Kidney capillary endothelial cell (primary cell): Measurements from ENCODE around the gene DIS3L2.
"Not testable (repeated sequence)": the region's sequence is repeated elsewhere in the genome, so short reads cannot be mapped to it uniquely, and the experiment has no call there.

Experiments
- DNase-seq: peaks from one replicate; pipeline ENCODE4 v3.0.0-alpha.2; 2018; ENCODE audit warnings: low spot score

Gene DIS3L2

DNA sequence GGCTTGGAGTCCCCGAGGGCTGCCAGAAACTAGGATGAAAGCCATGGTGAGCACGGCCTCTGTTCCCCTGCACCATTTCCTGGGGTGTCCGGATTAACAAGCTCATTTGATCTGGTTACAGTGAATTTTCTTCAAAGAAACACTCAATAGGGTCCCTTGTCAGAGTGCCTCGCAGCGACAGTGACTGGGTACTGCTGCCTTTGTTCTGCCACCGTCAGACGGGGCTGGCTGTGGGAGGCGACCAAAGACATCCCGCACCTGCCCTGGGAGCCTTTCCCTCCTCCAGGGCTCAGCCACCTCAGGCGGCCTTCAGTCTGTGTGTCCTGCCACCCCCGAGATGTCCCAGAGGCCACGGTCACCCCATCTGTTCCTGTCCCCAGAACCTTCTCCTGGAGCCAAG is 408.5 kb downstream of the DIS3L2 start:
- not testable (repeated sequence) for DNase-seq

DNA sequence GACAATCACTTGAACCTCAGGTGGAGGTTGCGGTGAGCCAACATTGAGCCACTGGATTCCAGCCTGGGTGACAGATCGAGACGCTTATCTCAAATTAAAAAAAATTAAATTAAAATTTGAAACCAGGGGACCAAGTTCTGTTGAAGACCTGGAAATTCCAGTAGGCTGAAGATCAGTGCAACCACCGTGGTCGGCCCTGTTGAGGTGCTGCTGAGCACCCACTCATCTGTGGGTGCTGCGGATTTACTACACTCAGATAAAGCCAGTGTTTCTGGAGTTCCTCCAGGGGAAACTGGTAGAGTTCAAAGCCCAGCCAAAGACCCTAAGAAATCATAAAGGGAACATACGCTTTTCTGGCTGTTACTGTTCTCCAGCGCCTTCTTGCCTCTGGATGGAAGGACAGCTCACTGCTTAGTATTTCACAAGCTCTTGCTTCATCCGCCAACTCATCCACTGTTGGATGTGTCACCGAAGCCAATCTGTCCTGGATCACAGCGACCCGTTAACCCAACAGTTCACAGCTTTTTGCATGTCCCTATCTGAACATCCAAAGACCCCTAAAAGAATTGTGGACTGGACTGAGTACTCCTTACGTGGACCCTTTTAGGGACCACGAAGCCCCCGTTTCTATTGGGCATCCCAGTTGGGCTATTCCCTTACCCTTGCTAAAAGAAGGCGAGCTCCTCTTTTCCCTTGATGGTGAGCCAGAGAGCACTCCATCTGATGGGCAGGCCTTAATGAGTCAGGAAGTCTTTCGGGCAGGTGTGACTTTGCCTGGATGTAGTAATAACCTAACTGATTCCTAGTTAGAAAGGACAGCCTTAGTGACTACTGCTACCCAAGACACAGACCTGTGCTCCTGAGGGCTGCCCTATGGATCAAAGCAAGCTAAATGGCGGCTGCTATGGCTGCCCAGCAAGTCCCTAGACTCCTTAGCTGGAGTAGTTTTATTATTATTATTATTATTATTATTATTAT is 411.0 kb downstream of the DIS3L2 start:
- DNase-seq, result no peak

GRCh38 chr2:232374356-232374755 is 412.8 kb downstream of the DIS3L2 start:
- DNase-seq, result no peak

GRCh38 chr2:232375164-232375563 is 413.7 kb downstream of the DIS3L2 start:
- no peak for DNase-seq

DNA sequence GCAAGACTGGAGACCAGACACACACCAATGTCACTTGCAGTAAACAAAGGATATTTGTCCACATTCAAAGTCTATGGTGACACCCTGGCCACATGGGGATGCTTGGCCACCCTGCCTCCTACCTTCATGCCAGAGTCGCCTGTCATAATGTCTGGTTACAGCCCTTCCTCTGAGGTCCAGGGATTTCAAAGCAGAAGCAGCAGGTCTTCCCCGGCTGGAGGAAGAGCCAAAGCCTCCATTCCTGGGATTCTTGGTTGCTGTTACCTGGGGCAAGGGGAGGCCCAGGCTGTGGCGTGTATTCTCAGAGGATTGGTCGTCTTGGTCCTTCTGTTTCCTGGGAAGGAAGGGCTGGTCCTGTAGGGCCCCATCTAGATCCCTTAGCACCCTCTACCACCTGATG is 414.7 kb downstream of the DIS3L2 start:
- no peak for DNase-seq

- no peak for DNase-seq
Measured at GRCh38 chr2:232376713-232377112, 415.2 kb downstream of the DIS3L2 start.

- DNase-seq, result no peak
Measured at GRCh38 chr2:232377319-232377718, 415.8 kb downstream of the DIS3L2 start.

- DNase-seq, result no peak
Measured at GRCh38 chr2:232377841-232378734, 416.6 kb downstream of the DIS3L2 start.

GRCh38 chr2:232378735-232379151 is 417.2 kb downstream of the DIS3L2 start, which contains the start of gene ALPP:
Gene ALPP, plus strand, starts transcription at chr2:232378751. Its CDS starts 52 bp downstream, at chr2:232378803.
- DNase-seq, result not testable (repeated sequence)

DNA sequence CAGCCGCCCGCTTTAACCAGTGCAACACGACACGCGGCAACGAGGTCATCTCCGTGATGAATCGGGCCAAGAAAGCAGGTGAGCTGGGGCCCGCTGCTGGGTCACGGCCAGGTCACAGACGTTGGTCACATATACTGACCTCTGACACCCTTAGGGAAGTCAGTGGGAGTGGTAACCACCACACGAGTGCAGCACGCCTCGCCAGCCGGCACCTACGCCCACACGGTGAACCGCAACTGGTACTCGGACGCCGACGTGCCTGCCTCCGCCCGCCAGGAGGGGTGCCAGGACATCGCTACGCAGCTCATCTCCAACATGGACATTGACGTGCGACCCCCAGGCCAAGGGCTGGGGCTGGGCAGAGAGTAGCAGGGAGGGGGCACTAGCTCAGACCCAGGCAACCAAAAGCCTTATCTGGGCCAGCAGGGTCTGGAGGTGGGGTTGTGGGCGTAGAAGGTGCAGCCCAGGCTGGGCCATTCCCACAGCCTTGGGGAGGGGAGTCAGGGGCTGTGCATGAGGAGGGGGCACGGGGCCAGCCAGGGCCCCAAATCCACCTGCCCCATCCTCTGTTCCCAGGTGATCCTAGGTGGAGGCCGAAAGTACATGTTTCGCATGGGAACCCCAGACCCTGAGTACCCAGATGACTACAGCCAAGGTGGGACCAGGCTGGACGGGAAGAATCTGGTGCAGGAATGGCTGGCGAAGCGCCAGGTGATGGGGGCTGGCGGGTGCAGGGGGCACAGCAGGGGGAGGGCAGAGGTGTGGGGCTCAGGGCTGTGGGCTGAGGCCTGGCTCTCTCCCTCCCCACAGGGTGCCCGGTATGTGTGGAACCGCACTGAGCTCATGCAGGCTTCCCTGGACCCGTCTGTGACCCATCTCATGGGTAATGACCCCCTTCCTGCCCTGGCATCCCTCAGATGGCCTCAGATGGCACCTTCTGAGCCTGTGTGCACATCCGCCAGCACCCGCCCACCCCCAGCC is 418.4 kb downstream of the DIS3L2 start:
- DNase-seq, result not testable (repeated sequence)

- DNase-seq, result not testable (repeated sequence)
Measured at GRCh38 chr2:232381204-232382031, 419.9 kb downstream of the DIS3L2 start.

GRCh38 chr2:232382331-232383225 is 421.1 kb downstream of the DIS3L2 start:
- DNase-seq, result no peak

- no peak for DNase-seq
Measured at GRCh38 chr2:232384466-232384865, 423.0 kb downstream of the DIS3L2 start.

DNA sequence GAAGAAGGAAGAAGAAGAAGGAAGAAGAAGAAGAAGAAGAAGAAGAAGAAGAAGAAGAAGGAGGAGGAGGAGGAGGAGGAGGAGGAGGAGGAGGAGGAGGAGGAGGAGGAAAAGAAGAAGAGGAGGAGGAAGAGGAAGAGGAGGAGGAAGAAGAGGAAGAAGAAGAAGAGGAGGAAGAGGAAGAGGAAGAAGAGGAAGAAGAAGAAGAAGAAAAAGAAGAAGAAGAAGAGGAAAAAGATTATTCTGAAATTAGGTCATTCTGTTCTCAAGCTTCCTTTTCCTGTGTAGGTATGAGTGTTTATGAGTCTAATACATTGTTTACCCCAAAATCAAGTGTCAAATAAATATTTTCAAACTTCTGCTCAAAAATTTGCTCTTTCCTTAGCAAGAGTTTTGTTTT is 423.5 kb downstream of the DIS3L2 start:
- not testable (repeated sequence) for DNase-seq

GRCh38 chr2:232385660-232386489 is 424.4 kb downstream of the DIS3L2 start:
- no peak for DNase-seq

DNA sequence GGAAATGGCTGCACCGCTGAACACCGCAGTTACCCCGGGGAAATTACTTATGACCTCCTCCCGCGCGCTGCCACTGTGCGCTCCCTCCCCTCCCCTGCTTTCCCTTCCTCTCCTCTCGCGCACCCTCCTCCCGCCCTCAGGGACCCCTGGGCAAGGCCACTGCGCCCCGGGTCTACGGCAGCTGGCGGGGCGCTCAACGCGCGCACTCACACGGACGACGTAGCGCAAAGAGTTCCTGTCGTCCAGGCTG is 424.9 kb downstream of the DIS3L2 start:
- DNase-seq, result no peak
